ENCODE results near the gene AGAP1.

GRCh38 chr2:235856151-235856854 is 362.5 kb downstream of the AGAP1 start:
- no peak for TF ChIP-seq CTCF (conservative IDR thresholded peaks at IDR 0.05; ENCODE audit: low read length)
- no peak for TF ChIP-seq EZH2phosphoT487 (IDR thresholded peaks at IDR 0.05; ENCODE audit: borderline replicate concordance, low read depth, low read length)

Data from OCI-LY7 (cell line).